Coronary artery (tissue), 2 donors: ENCODE results near the gene PPP1R1A.

Source experiments
- DNase-seq: peaks from one replicate; pipeline ENCODE4 v3.0.0-alpha.2; 2017; ENCODE audit warnings: low spot score
- H3K27ac ChIP-seq, 2 donors: fragments of 200-600 bp; sonication (generic); one replicate each; pipeline ENCODE4 v1.5.1; 2016 to 2019
- H3K4me3 ChIP-seq: fragments of 200-600 bp; sonication (generic); 2 replicates; pipeline ENCODE4 v1.5.1; 2016; ENCODE audit warnings: mild to moderate bottlenecking, moderate library complexity
- TF ChIP-seq, protein P1 (sequence below): fragments of 200-600 bp; sonication (generic); IDR thresholded peaks from one replicate; pipeline ENCODE4 v1.5.1; 2019; ENCODE audit warnings: antibody characterized with exemption

Gene PPP1R1A

DNA sequence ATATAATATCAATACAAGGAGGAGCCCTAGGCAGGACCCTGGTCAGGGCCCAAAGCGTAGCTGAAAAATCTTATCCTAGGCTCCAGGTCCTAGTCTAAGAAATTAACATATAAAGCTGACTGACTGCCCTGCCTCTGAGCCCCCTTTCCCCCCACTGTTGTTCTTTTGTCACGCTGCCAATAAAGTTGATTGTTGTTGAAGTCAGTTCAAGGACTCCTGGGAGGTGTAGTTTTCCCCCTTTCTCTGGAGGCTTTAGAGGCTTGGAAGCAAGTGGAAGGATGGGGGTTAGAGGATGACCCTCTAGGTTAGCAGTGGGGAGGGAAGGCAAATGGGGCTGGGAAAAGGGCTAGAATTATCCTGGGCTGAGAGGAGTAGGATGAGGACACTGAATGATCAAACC lies 3.2 kb downstream of the PPP1R1A start:
- Histone ChIP-seq H3K27ac (no peak overlapping the region), H3K4me3 (no peak overlapping the region)
- TF ChIP-seq, protein P1, sequence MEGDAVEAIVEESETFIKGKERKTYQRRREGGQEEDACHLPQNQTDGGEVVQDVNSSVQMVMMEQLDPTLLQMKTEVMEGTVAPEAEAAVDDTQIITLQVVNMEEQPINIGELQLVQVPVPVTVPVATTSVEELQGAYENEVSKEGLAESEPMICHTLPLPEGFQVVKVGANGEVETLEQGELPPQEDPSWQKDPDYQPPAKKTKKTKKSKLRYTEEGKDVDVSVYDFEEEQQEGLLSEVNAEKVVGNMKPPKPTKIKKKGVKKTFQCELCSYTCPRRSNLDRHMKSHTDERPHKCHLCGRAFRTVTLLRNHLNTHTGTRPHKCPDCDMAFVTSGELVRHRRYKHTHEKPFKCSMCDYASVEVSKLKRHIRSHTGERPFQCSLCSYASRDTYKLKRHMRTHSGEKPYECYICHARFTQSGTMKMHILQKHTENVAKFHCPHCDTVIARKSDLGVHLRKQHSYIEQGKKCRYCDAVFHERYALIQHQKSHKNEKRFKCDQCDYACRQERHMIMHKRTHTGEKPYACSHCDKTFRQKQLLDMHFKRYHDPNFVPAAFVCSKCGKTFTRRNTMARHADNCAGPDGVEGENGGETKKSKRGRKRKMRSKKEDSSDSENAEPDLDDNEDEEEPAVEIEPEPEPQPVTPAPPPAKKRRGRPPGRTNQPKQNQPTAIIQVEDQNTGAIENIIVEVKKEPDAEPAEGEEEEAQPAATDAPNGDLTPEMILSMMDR: no peak
- DNase-seq: no peak

DNA sequence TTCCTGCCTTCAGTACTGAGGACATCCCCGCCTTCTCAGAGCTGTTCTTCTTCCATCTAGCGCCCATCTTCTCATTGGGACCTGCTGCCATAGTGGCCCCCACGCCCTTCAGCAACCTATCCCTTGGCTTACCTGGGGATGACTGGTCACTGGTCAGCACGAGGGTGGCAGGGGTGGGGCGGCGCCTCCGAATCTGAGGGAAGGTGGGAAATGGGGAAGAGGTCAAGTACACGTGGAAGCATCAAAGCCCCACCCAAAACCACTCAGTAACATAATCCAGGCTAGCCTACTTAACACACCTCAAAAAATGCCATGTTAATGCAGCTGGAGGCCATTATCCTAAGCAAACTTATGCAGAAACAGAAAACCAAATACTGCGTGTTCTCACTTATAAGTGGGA lies 4.3 kb downstream of the PPP1R1A start:
- Histone ChIP-seq H3K4me3 (no peak overlapping the region), H3K27ac (no peak overlapping the region)
- TF ChIP-seq, protein P1: no peak
- DNase-seq: no peak

GRCh38 chr12:54583726-54584125 lies 4.7 kb downstream of the PPP1R1A start:
- DNase-seq: no peak
- Histone ChIP-seq H3K27ac (no peak overlapping the region), H3K4me3 (no peak overlapping the region)
- TF ChIP-seq, protein P1: no peak

- TF ChIP-seq, protein P1: no peak
- no peak for DNase-seq
- Histone ChIP-seq H3K27ac (no peak overlapping the region), H3K4me3 (no peak overlapping the region)
Measured at GRCh38 chr12:54581412-54581811, 7.0 kb downstream of the PPP1R1A start.

- no peak overlapping the region for H3K4me3 ChIP-seq
- H3K27ac ChIP-seq: no peak overlapping the region
Measured at GRCh38 chr12:54579696-54580333, 8.6 kb downstream of the PPP1R1A start.

DNA sequence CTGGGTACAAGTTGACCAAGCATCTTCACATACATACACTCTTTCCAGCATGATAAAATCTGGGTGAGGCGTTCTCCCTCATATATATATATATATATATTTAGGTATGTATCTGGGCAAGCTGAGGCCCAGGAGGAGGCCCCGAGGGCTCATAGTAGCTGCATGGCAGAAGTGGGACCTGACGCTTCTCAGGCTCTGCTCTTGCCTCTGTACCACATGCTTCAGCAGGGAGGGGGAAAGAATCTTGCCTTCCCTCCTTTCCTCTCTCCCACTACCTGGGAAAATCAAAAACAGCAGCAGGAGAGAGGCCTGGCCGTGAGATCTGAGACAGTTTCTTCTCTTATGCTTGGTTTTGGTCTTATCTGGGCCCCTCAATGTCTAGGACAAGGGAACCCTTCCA lies 9.2 kb downstream of the PPP1R1A start:
- no peak for DNase-seq
- TF ChIP-seq, protein P1: no peak
- Histone ChIP-seq H3K4me3 (no peak overlapping the region), H3K27ac (no peak overlapping the region)

More at GRCh38 chr12:54579696-54580333, 8.6 kb downstream of the PPP1R1A start:
- DNase-seq: peak; percentile 89
- TF ChIP-seq, protein P1: peak; percentile 99

DNA sequence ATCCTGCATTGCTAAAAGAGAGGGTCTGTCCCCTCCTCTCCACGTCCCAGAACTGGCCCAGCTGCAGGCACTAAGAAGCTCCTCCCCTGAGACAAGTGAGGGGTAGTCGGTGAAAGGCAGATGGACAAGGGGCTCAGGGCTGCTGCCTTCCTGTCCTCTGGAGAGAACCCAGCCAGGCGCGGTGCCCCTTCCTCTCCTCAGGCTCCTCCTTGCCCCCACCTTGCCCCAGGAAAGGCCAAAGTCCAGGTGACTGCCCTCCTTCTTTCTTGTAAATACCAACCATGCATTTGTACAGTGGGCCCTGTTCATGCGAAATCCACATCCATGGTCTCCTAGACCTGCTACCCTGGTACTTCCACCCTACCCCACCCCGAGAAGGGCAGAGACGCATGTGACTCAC lies 9.7 kb downstream of the PPP1R1A start:
- DNase-seq: no peak
- TF ChIP-seq, protein P1: no peak

More for the DNA sequence above, 9.7 kb downstream of the PPP1R1A start:
- H3K4me3 ChIP-seq: no peak overlapping the region
- no peak overlapping the region for H3K27ac ChIP-seq
